IPS DF 6.9 (cell line): ENCODE measurements around the gene SLC25A24.

Experiments
- DNase-seq: peaks from one replicate; pipeline ENCODE4 v3.0.0-alpha.2; 2013; ENCODE audit warnings: low read depth, low spot score
- H3K27ac ChIP-seq: one replicate; pipeline ENCODE4 v1.5.1; 2013; ENCODE audit warnings: low read length, control low read depth
- H3K27me3 ChIP-seq: 2 replicates; pipeline ENCODE4 v1.6.1; 2013; ENCODE audit warnings: mild to moderate bottlenecking, low read length; ENCODE audit not compliant: control insufficient read depth, insufficient read depth
- H3K36me3 ChIP-seq: 2 replicates; pipeline ENCODE4 v1.6.1; 2013; ENCODE audit warnings: low read length; ENCODE audit not compliant: control insufficient read depth, insufficient read depth
- H3K4me1 ChIP-seq: 2 replicates; pipeline ENCODE4 v1.6.1; 2013; ENCODE audit warnings: low read length; ENCODE audit not compliant: control insufficient read depth, insufficient read depth
- H3K4me3 ChIP-seq: 2 replicates; pipeline ENCODE4 v1.5.1; 2013; ENCODE audit warnings: mild to moderate bottlenecking, low read length
- H3K9me3 ChIP-seq: 2 replicates; pipeline ENCODE4 v1.6.1; 2013; ENCODE audit warnings: low read length, inconsistent platforms; ENCODE audit not compliant: control insufficient read depth, insufficient read depth
- WGBS: extraction: QIAGEN DNeasy Blood & Tissue Kit; methylation state at CpG from one replicate; pipeline ENCODE4 v1.1.7; 2013; ENCODE audit warnings: mixed read lengths, missing lambda C conversion rate; ENCODE audit not compliant: insufficient read length, insufficient coverage; 5-methylcytosine and 5-hydroxymethylcytosine counted together

The SLC25A24 gene

DNA sequence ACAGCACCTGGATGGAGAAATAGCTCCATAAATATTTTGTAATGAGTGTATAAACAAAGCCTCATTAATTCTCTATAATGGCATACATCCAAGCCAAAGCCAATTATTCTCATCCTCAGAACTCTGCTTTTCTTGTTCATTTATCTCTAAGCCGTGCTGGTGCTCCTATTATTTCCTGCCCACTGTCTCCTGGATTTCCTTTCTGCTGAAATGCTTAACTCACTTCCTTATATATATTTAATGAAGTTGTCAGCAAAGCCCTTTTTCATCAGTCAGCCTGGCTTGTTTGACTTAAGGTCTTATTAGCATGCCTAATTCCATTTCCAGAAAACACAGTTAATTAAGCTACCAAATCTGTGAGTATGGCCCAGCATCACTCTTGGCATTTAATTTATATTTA, 93.4 kb downstream of the SLC25A24 start:
- H3K27ac ChIP-seq: no peak overlapping the region
- DNase-seq: no peak

DNA sequence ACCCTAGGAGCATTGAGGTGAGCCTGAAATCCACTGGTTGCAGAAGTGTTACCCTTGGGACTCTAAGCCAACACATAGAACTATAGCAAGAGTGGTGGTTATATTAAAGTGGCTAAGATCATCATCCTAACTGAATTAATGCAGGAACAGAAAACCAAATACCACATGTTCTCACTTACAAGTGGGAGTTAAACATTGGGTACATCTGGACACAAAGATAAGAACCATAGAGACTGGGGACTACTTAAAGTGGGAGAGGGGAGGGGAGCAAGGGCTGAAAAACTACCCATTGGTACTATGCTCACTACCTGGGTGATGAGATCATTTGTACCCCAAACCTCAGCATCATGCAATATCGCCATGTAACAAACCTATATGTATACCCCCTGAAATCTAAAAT, 100.0 kb downstream of the SLC25A24 start:
- Histone ChIP-seq H3K27me3 (no peaks in the 10 kb centered on the region), H3K4me1 (no peaks in the 10 kb centered on the region), H3K36me3 (no peaks in the 10 kb centered on the region), H3K27ac (no peak overlapping the region), H3K4me3 (no peak overlapping the region), H3K9me3 (no peaks in the 10 kb centered on the region)
- WGBS: no CpG with 5 or more reads among the region's 1 CpG
- no peak for DNase-seq

More for the DNA sequence above, 93.4 kb downstream of the SLC25A24 start:
- no peak overlapping the region for H3K4me3 ChIP-seq
- no peaks in the 10 kb centered on the region for H3K27me3 ChIP-seq
- no peaks in the 10 kb centered on the region for H3K9me3 ChIP-seq
- WGBS: no CpG with 5 or more reads among the region's 1 CpG
- H3K36me3 ChIP-seq: no peaks in the 10 kb centered on the region
- no peaks in the 10 kb centered on the region for H3K4me1 ChIP-seq

DNA sequence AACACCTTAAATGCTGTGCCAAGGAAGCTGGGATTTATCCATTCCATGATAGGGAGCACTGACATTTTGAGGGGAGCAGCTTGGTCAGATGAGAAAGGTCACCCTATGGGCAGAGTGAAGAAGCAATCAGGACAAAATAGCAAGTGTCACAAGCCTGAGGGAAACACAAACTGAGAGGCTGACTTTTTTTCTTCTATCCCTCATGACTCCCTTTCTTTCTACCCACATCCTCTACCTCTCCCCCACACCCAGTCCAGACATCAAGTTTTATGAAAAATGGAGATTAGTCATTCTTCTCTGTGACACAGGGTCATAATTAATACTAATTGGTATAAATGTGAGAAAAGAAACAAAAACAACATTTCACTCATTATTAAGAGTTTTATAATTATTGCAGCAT, 103.1 kb downstream of the SLC25A24 start:
- no peaks in the 10 kb centered on the region for H3K9me3 ChIP-seq
- no peaks in the 10 kb centered on the region for H3K27me3 ChIP-seq

DNA sequence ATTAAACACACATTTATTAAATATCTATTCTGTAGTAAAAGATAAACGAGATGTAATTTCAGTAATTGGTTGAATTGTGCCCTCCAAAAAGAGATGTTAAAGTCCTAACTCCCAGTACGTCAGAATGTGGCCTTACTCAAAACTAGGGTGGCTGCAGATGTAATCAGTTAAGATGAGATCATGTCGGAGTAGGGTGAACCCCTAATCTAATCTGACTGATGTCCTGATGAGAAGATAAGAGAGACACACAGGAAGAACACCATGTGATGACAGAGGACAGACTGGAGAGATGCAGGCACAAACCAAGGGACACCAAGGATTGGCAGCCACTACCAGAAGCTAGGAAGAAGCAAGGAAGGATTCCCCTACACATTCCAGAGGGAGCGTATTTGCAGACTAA, 104.1 kb downstream of the SLC25A24 start:
- no CpG with 5 or more reads among the region's 4 CpGs for WGBS
- no peak overlapping the region for H3K4me3 ChIP-seq
- H3K27me3 ChIP-seq: no peaks in the 10 kb centered on the region
- no peak overlapping the region for H3K27ac ChIP-seq
- no peaks in the 10 kb centered on the region for H3K9me3 ChIP-seq
- H3K4me1 ChIP-seq: no peaks in the 10 kb centered on the region
- DNase-seq: no peak
- H3K36me3 ChIP-seq: no peaks in the 10 kb centered on the region

More for the DNA sequence above, 103.1 kb downstream of the SLC25A24 start:
- Histone ChIP-seq H3K27ac (no peak overlapping the region), H3K36me3 (no peaks in the 10 kb centered on the region), H3K4me1 (no peaks in the 10 kb centered on the region), H3K4me3 (no peak overlapping the region)
- DNase-seq: no peak

DNA sequence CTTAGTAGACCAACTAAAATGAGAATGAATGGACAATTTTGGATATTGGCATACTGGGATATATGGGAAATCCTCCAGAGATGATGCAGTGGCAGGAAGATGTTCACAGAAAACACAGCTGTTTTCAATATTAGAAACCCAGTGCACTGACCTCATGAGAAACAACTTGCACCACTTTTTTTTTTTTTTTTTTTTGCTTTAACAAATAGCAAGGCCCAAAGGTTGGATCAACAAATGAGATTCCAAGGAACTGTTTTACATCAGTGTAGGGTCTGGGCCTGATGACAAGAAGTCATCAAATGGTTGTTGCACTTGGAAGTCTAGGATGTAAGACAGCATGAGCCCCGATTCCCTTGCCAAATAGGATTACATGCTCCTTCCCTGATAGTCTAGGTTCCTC, 110.7 kb downstream of the SLC25A24 start:
- no peaks in the 10 kb centered on the region for H3K27me3 ChIP-seq

DNA sequence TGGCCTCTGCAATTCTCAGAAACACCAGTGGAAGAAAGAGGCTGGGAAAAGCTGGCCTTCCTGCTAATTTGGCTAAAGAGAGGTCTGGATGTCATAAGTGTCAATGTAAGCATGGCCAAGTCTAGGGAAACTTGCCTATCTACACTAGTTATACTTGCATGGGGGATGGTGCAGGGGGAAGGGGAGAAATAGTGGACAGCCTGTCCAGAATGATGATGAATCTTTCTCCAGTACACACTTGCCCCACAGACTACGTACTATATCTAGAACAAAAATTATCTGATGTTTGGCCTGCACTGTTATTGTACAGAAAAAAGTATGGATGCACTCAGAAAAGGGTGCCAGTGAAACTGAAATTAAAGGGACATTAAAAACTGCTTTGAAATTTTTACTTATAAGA, 114.5 kb downstream of the SLC25A24 start:
- no CpG with 5 or more reads among the region's 1 CpG for WGBS
- Histone ChIP-seq H3K27ac (no peak overlapping the region), H3K9me3 (no peaks in the 10 kb centered on the region), H3K36me3 (no peaks in the 10 kb centered on the region), H3K4me3 (no peak overlapping the region), H3K27me3 (no peaks in the 10 kb centered on the region), H3K4me1 (no peaks in the 10 kb centered on the region)
- DNase-seq: no peak

More for the DNA sequence above, 110.7 kb downstream of the SLC25A24 start:
- Histone ChIP-seq H3K27ac (no peak overlapping the region), H3K9me3 (no peaks in the 10 kb centered on the region), H3K4me3 (no peak overlapping the region), H3K36me3 (no peaks in the 10 kb centered on the region), H3K4me1 (no peaks in the 10 kb centered on the region)
- DNase-seq: no peak
- WGBS: no CpG with 5 or more reads among the region's 1 CpG

DNA sequence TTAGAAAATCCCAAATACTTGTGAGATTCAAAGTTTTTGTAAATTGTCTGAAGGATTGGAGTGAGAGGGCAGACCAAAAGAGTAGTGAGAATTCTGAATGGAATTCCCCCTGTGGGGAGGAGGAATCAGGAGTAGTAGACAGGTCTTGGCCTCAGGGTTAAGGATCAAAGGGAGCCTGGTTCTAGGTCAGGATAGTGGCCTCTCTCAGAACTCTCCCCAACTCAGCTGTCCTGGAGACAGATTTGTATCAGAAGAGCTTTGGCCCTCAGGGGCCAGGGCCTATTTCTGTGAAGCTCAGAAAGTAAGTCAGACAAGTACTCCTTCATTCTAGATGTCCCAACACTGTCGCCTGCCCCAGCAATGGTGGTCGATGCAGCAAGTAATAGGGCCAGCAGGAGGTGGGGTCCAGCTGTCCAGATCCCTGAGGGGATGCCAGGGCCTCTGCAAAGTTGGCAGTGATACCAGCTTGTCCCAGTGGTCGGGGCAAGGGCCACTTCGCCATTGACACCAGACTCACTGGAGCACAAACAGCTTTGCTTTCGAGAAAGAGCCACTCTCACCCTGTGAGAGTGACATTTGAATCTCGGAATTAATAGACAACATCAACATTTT, 115.2 kb downstream of the SLC25A24 start:
- no CpG with 5 or more reads among the region's 6 CpGs for WGBS
- DNase-seq: no peak
- no peaks in the 10 kb centered on the region for H3K36me3 ChIP-seq
- H3K4me3 ChIP-seq: no peak overlapping the region
- H3K4me1 ChIP-seq: no peaks in the 10 kb centered on the region
- H3K9me3 ChIP-seq: no peaks in the 10 kb centered on the region
- H3K27me3 ChIP-seq: no peaks in the 10 kb centered on the region
- H3K27ac ChIP-seq: no peak overlapping the region
